Measurements from ENCODE around the gene LMCD1. TPM values are rescaled to one million over a fixed set of nuclear protein-coding genes. Genes with fewer than 3 reads are reported as not detected.

Gene LMCD1
- polyA plus RNA-seq, 2 of the 4 experiments (the other 2 are of a cell fraction), result 64.3 to 85.4 TPM

GRCh38 chr3:8485943-8486342, 15.7 kb upstream of the LMCD1 start:
- H3K4me3 ChIP-seq, result no peak overlapping the region
- FAIRE-seq (no peak), DNase-seq (ENCODE audit: low read depth in 1 of 2, low spot score in 1 of 2) (no peak), ATAC-seq (no peak)
- peaks cover 24% of the 10 kb centered on the region; the same call in 2 of the 3 replicates for H3K4me1 ChIP-seq
- ChIA-PET POLR2A (no interaction called here), CTCF (interaction anchor here (1.6 kb wide), 1 partner anchor 44 kb away, joined by 3 read pairs; no protein-coding TSS in a partner anchor)
- TF ChIP-seq ZSCAN20 (CRISPR knock-in tag; IDR thresholded peaks at IDR 0.05) (no peak), HOXB5 (CRISPR knock-in tag; IDR thresholded peaks at IDR 0.05) (no peak), CBX2 (IDR thresholded peaks at IDR 0.05; ENCODE audit: borderline replicate concordance, low read depth) (no peak)
- no peaks in the 10 kb centered on the region for H3K9me3 ChIP-seq
- 45% methylated on average over 3 of the region's 3 CpGs for WGBS (ENCODE audit: missing lambda C conversion rate)
- no peak overlapping the region for H3K27ac ChIP-seq
- H3K4me2 ChIP-seq, result no peak overlapping the region

- TF ChIP-seq SMC3 (IDR thresholded peaks at IDR 0.05) (no peak), FOSL2 (IDR thresholded peaks at IDR 0.05) (no peak), FOSL2 (CRISPR knock-in tag; IDR thresholded peaks at IDR 0.05) (no peak), ATOH8 (CRISPR knock-in tag; IDR thresholded peaks at IDR 0.05; ENCODE audit: low read depth) (no peak), PHF8 (IDR thresholded peaks at IDR 0.05; ENCODE audit: borderline replicate concordance, low read depth) (no peak), KDM1A (IDR thresholded peaks at IDR 0.05; ENCODE audit: low read depth) (no peak), POLR2AphosphoS2 (conservative IDR thresholded peaks at IDR 0.05; ENCODE audit: low read length) (no peak), ZFP36 (IDR thresholded peaks at IDR 0.05; ENCODE audit: borderline replicate concordance, partially characterized antibody) (no peak), BCL3 (IDR thresholded peaks at IDR 0.05) (no peak), CEBPB (IDR thresholded peaks at IDR 0.05) (no peak), MAZ (IDR thresholded peaks at IDR 0.05; ENCODE audit: borderline replicate concordance, low read depth, low read length) (no peak), CBX2 (IDR thresholded peaks at IDR 0.05; ENCODE audit: borderline replicate concordance, low read depth) (no peak), NFE2L2 (conservative IDR thresholded peaks at IDR 0.05; ENCODE audit: low read length) (no peak), PBX3 (IDR thresholded peaks at IDR 0.05) (no peak), REST (IDR thresholded peaks at IDR 0.05) (no peak), MAX (IDR thresholded peaks at IDR 0.05) (no peak), HOXB5 (CRISPR knock-in tag; IDR thresholded peaks at IDR 0.05) (no peak), FOSB (CRISPR knock-in tag; IDR thresholded peaks at IDR 0.05) (no peak), HOXB13 (CRISPR knock-in tag; IDR thresholded peaks at IDR 0.05; ENCODE audit: low read depth) (no peak), HDAC2 (IDR thresholded peaks at IDR 0.05) (no peak)
- Histone ChIP-seq H3K27ac (no peak overlapping the region), H3K9me3 (no peaks in the 10 kb centered on the region), H3K4me3 (no peak overlapping the region), H3K4me1 (peaks cover 28% of the 10 kb centered on the region), H3K4me2 (no peak overlapping the region)
- ATAC-seq (no peak), FAIRE-seq (no peak), DNase-seq (ENCODE audit: low read depth in 1 of 2, low spot score in 1 of 2) (no peak)
- WGBS (ENCODE audit: missing lambda C conversion rate), result 86% methylated on average over 3 of the region's 3 CpGs
- CTCF ChIA-PET, result interaction anchor here (0.7 to 1.6 kb wide), 3 partner anchors 14 to 327 kb away, joined by 3 to 5 read pairs (median 3); no protein-coding TSS in a partner anchor
- POLR2A ChIA-PET, result no interaction called here
Observed at GRCh38 chr3:8486434-8486833, 15.2 kb upstream of the LMCD1 start.
